ENCODE results near the gene MARK3. TPM values are rescaled to one million over a fixed set of nuclear protein-coding genes. Genes with fewer than 3 reads are reported as not detected.

The MARK3 gene
- total and polyA plus RNA-seq, 2 of the 13 experiments (the other 11 are each of a cell fraction or from before 2014, with no cell fraction given): 47.7 to 56.6 TPM

DNA sequence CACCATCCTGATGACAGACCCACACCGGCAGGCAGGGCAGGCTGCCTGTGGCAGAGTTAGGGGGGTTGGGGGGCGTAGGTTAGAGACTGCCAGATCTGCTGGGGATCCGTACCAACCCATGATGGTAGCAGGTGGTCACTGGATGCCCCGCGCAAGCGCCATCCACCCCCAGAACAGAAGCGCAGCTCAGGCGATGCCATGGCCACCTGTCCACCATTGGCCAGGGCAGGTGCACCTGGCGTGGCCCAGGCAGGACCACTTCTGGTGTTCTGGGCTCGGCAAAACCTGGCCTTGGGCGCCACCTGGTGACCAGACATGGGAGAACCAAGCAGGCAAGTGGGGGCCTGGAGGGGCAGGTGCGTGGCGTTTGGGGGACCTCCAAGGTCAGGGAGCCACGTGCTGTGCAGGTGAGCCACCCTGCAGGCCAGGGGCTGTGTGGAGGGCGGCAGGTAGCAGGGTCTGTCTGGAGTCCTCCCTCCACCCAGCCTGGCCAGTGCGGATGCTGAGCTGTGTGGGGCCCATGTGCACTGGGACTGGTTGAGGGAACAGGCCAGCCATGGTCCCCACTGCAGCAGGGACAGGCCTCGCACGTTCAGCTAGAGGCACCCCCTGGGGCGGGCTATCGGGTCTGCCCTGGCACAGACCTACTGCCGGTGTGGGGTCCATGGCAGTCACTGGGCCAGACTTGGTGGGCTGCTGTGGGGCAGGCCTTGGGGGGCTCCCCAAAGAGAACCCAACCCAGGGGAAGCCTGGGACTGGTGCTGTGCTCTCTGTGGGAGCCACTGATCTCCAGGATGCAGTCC is 161.6 kb downstream of the MARK3 start (continued):
- TF ChIP-seq SNRNP70 (IDR thresholded peaks at IDR 0.05; ENCODE audit: low read depth, low read length) (no peak), ZNF747 (CRISPR knock-in tag; IDR thresholded peaks at IDR 0.05; ENCODE audit: borderline replicate concordance) (no peak), ETS1 (CRISPR knock-in tag; IDR thresholded peaks at IDR 0.05) (no peak), THYN1 (CRISPR knock-in tag; IDR thresholded peaks at IDR 0.05; ENCODE audit: borderline replicate concordance, low read depth) (no peak), ZNF7 (CRISPR knock-in tag; IDR thresholded peaks at IDR 0.05) (no peak), HNRNPL (IDR thresholded peaks at IDR 0.05; ENCODE audit: low read depth, low read length) (no peak), ZNF468 (CRISPR knock-in tag; IDR thresholded peaks at IDR 0.05) (no peak), ZNF337 (CRISPR knock-in tag; IDR thresholded peaks at IDR 0.05; ENCODE audit: borderline replicate concordance, low read depth) (no peak), ZNF3 (CRISPR knock-in tag; IDR thresholded peaks at IDR 0.05) (no peak), THRA (CRISPR knock-in tag; IDR thresholded peaks at IDR 0.05; ENCODE audit: borderline replicate concordance) (no peak), ADNP (CRISPR knock-in tag; IDR thresholded peaks at IDR 0.05) (no peak), ZNF496 (CRISPR knock-in tag; IDR thresholded peaks at IDR 0.05; ENCODE audit: insufficient replicate concordance) (no peak), ZNF746 (CRISPR knock-in tag; IDR thresholded peaks at IDR 0.05) (no peak), SMYD3 (CRISPR knock-in tag; IDR thresholded peaks at IDR 0.05) (no peak), ZNF292 (CRISPR knock-in tag; IDR thresholded peaks at IDR 0.05; ENCODE audit: borderline replicate concordance, low read depth) (no peak), ZNF83 (CRISPR knock-in tag; IDR thresholded peaks at IDR 0.05; ENCODE audit: borderline replicate concordance) (no peak; the same call in 1 of the 2 replicates), ZBTB34 (CRISPR knock-in tag; IDR thresholded peaks at IDR 0.05) (no peak), ZNF776 (CRISPR knock-in tag; IDR thresholded peaks at IDR 0.05) (no peak), ZNF678 (CRISPR knock-in tag; IDR thresholded peaks at IDR 0.05) (no peak), ZNF20 (CRISPR knock-in tag; IDR thresholded peaks at IDR 0.05) (no peak), GFI1 (CRISPR knock-in tag; IDR thresholded peaks at IDR 0.05; ENCODE audit: borderline replicate concordance) (no peak), ZNF253 (CRISPR knock-in tag; IDR thresholded peaks at IDR 0.05; ENCODE audit: borderline replicate concordance) (no peak), ZNF605 (CRISPR knock-in tag; IDR thresholded peaks at IDR 0.05) (no peak)
- TF ChIP-seq, protein P1, sequence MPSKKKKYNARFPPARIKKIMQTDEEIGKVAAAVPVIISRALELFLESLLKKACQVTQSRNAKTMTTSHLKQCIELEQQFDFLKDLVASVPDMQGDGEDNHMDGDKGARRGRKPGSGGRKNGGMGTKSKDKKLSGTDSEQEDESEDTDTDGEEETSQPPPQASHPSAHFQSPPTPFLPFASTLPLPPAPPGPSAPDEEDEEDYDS (CRISPR knock-in tag; IDR thresholded peaks at IDR 0.05): no peak
- TF ChIP-seq, protein P2, sequence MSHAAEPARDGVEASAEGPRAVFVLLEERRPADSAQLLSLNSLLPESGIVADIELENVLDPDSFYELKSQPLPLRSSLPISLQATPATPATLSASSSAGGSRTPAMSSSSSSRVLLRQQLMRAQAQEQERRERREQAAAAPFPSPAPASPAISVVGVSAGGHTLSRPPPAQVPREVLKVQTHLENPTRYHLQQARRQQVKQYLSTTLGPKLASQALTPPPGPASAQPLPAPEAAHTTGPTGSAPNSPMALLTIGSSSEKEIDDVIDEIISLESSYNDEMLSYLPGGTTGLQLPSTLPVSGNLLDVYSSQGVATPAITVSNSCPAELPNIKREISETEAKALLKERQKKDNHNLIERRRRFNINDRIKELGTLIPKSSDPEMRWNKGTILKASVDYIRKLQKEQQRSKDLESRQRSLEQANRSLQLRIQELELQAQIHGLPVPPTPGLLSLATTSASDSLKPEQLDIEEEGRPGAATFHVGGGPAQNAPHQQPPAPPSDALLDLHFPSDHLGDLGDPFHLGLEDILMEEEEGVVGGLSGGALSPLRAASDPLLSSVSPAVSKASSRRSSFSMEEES (CRISPR knock-in tag; IDR thresholded peaks at IDR 0.05): no peak
